CD4-positive, alpha-beta T cell treated with Interleukin-17A for 4 hours (primary cell): ENCODE measurements around the gene IGF2.

ENCODE experiments used
- DNase-seq: peaks from one replicate; pipeline ENCODE4 v3.0.0-alpha.2; 2020; ENCODE audit warnings: mixed read lengths

The IGF2 gene

DNA sequence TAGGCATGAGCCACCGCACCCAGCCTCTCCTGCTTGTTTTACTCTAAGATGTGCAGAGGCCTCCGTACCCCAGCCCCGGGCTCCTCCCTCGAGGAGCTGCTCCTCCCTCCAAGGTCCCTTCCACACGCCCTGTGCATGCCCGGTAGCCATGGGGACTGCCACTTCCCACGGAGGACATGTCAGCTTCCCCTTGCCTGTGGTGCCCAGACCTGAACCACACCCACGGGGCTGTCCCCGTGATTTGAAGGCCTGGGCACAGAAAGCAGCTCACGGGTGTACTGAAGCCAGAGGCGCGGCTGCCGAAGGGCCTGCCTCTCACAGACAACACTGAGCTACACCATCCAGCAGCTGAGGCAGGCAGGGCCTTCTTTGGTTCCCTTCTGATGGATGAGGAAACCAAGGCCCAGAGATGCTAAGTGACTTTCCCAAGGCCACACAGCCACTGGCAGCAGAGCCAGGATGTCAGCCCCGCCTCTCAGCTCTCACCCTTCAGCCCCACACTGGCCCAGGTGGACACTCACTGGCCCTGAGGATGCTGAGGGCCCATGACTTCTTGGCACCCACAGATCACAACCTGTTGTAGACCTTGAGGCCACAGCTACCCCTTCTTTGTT is 14.5 kb upstream of the IGF2 start:
- no peak for DNase-seq

DNA sequence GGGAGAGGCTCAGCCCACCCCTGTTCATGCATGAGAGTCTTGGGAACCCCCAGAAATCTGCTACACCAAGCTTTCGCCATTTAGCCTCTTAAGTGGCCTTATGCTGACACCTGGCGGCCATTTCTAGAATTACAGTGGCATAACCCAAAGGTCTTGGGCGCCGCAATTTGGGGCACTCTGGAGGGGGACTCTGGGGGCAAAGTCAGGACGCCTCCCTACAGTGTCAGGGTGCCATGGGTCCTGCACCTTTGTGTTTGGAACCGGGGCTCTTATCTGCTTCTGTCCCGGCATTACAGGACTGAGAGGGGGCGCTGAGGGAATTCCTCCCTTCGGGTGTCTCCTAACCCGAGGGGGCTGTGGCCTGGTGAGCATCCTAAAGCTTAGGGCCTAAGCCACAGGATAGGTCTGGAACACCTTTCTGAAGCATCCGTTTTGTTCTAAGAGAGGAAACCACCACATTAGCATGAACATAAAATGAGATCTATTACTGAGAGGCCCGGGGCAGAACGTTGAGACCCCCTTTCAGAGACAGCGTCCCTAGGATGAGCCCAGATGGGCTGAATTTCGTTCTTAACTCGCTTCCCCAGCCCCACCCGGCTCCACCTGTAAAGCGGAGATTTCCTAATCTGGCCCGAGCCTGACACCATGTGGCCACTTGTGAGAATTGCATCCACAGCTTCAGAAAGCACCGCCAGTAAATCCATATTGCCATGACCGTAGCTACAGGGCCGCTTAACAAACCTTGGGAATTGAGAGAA is 12.5 kb upstream of the IGF2 start:
- peak; percentile 84 for DNase-seq

DNA sequence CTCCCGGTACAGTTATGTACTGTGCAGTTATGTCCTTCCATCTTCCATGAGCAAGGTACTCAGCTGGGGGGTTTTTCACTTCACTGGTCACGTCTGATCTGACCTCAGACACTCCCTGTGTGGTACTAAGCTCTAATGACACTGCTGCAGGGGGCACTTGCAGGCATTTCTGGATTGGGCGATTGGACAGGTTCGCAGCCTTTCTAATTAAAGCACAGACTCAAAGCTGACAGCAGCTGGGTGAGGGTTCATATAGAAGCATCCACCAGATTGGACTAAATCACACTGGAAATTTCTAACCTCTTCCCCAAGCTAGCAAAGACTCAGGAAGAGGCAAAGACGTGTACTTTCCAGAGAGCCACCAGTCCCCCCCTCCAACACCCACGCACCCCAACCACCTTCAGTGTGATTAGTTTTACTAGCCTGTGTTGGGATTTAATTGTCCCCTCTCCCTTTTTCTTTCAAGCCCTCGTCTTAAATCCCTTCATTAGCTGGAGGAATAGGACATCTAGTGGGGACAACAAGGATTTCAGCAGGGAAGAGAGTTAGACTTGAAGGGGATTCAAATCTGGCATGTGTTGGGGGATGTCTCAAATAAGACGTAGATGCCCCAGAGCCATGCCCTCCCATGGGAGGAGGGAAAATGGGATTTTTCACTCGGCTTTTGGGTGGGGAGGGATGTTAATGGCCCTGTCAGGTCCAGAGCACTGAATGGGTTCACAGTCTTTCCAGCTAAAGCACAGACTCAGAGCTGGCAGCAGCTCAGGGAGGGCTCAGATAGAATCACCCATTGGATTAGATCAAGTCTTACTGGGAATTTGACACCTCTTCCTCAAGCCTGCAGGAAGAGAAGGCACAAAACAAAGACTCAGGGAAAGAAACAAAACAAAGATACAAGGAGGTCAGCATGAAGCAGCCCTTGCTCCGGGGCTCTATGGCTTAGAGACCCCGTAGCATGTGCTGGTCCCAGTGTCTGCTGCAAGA is 11.0 kb upstream of the IGF2 start:
- no peak for DNase-seq

DNA sequence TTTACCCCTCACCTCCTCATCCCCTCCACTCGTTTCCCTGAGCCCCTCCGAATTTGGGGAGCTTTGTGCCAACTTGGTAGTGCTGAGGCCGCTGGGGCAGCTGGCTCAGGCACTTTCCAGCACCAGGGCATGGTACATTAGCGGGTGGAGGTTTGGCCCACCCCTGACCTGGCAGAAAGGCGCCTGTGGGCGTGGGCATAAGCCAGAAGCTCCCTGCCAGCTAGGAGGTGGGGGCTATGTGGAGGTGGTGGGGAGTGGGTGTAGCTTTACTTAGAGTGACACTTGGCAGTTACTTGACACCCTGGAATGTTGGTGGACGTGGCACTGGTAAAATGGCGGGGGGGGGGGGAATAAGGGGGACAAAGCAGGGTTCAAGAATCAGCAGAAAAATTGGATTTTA is 10.3 kb upstream of the IGF2 start:
- no peak for DNase-seq

GRCh38 chr11:2148595-2148994 is 9.4 kb upstream of the IGF2 start:
- DNase-seq, result no peak

- DNase-seq, result no peak
Observed at GRCh38 chr11:2147391-2147790, 8.2 kb upstream of the IGF2 start.

- no peak for DNase-seq
Observed at GRCh38 chr11:2146051-2146450, 6.9 kb upstream of the IGF2 start.

DNA sequence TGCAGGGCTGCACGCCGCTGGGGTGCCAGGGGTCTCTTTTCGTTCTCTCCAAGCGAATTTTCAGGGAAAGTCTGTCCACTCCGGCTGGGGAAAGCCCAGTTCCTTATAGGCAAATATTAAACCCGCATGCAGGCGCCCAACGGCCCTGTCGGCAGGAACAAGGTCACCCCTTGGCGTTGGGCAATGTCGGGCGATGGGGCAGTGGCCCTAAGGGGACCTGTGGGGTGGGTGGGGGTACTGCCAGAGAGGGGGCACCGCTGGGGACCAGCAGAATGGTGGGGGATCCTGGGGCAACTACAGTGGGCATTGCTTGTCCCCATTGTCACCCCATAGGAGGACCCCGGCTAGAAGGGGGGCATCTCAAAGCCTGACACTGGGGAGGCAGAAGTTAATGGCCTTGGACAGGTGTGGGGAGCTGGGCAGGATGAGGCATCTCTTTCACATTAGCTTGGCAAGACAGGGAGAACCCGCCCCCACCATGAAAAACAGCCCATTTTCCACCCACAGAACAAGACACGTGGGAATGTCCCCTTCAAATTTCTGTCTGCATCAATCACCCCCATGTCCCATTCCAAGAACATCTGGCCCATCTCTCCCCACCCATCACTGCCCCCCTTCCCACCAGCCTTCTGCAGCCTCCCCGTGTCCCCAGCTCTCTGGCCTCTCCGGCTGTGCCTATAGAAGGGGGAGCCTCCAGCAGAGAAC is 5.5 kb upstream of the IGF2 start:
- no peak for DNase-seq

GRCh38 chr11:2143799-2144543 is 4.8 kb upstream of the IGF2 start:
- DNase-seq, result no peak

- no peak for DNase-seq
Observed at GRCh38 chr11:2143477-2143798, 4.2 kb upstream of the IGF2 start.

DNA sequence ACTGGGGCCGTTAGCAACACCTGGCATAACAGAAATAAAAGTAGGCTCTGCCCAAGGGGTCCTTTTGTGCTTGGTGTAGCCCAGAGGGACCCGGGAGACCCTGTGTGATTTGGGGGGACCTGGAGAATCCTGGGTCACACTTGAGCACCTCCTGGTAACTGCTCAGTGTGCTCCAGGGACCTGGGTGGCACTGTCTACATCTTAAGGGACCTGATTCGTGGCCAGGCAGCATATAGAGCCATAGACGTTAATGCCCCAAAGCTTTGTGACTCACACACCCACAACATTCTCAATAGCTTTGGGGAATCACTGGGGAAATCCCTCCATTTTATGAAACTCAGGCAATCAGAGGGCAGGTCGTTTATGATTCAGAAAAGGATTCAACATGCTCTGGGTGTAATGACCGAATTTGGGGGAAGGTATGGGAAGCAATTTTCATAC is 3.6 kb upstream of the IGF2 start:
- no peak for DNase-seq

- DNase-seq, result no peak
Observed at GRCh38 chr11:2142300-2142759, 3.1 kb upstream of the IGF2 start.

GRCh38 chr11:2140411-2141400 is 1.5 kb upstream of the IGF2 start:
- DNase-seq, result no peak

DNA sequence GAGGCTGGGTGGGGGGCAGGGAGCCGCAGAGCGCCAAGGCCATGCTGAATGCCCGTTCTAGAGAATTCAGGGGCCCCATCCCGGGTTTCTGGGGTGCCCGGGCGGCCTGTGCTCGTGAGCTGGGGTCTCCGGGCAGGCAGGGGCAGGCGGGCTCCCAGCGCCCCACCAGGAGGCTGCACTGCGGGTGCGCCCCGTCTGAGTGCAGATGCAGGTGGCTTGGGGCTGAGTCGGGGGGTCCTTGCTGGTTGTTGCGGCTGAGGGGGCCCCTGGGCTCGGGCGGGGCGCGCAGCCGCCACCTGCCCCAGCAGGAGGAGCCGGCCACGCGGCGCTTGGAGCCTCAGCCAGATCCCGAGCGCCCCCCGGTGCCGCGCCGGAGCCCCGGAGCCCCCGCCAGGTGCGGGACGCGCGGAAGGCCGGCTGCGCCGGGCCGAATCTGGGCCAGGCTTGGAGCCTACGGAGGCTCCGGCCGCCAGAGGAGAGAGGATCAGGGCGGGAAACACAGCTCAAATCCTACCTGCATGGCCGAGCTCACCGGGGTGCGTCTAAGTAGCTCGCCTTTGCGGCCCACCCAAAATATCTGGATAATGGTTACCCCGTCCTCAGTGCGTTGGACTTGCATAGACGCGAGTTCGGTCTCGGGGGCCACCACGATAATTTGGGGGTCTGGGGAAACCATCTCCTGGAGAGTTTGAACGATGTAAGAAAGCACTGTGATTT is 590 bp upstream of the IGF2 start:
- no peak for DNase-seq

GRCh38 chr11:2138431-2139122 is 612 bp downstream of the IGF2 start:
- DNase-seq, result peak; percentile 13

- DNase-seq, result no peak
Observed at GRCh38 chr11:2138068-2138430, 1.1 kb downstream of the IGF2 start.

GRCh38 chr11:2137202-2138067 is 1.8 kb downstream of the IGF2 start:
- no peak for DNase-seq

DNA sequence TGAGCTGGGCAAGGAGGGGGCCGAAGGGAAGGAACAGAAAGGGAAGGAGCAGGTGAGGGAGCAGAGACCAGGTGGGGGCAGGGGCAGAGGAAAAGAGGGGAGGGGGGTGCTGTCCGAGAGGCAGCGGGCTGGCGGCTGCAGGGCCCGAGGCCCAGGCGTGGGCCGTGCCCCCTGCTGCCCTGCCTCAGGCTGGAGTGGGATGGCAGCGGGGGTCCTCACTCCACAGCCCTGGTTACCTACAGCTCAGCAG is 2.3 kb downstream of the IGF2 start:
- no peak for DNase-seq
